ENCODE measurements around the gene DPYSL3.

DNA sequence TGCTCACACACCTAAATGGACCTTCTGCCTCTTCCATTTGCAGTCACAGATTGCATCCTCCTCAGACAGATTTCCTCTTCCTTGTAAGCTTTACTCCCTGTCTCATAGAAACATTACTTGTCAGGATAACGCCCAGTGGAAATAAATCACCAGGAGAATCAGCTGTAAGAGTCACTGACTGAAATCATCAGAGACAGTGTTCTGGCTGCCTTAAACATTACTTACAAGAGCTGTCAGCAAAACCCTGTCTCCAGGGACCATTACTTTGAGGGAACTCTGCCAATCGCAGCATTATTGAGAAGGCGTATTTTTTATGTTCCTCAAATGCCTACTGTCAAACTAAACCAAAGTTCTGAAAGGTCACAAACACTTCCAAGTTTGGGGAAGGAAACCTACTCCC lies 5.9 kb downstream of the DPYSL3 start:
- TF ChIP-seq SUZ12 (IDR thresholded peaks at IDR 0.05; ENCODE audit: extremely low read depth, insufficient read depth, insufficient read length) (no peak), ZNF274 (IDR thresholded peaks at IDR 0.05; ENCODE audit: low read depth, low read length) (no peak), YY1 (IDR thresholded peaks at IDR 0.05; ENCODE audit: insufficient read depth, insufficient read length) (no peak)
